ENCODE results near the gene DENND6A. TPM values are rescaled to one million over a fixed set of nuclear protein-coding genes. Genes with fewer than 3 reads are reported as not detected.

DENND6A gene
- total RNA-seq, 1 donor from 2014 or later = 21.5 TPM

DNA sequence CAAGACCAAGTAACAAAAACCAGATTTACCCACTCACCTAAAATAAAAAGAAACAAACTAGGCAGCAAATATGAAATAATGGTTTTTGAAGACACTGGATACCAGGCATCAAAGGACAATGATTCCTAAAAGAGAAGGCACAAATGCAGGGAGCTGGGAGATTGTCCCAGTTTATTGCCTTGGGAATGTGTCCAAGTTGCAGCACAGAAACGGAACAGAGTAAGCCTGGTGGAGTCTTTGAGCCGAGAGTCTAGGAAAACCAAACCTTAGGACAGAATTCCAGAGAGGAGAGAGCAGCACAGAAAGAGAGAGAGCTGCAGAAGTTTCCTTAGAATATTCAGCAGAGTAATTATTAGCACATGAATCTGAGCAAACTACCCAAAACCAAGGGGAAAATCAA, 87.9 kb downstream of the DENND6A start:
- Mint-ChIP-seq H3K36me3 (ENCODE audit: low read depth) (peaks cover 32% of the 10 kb centered on the region), H3K4me1 (no peaks in the 10 kb centered on the region), H3K9me3 (peaks cover 12% of the 10 kb centered on the region), H3K27ac (no peak overlapping the region), H3K27me3 (no peaks in the 10 kb centered on the region), H3K4me3 (no peak overlapping the region)
- CTCF ChIA-PET = no interaction called here
- DNase-seq (no peak), ATAC-seq (ENCODE audit: low read depth) (no peak)
- POLR2A ChIA-PET = interaction anchor here (0.5 kb wide), 1 partner anchor 116 kb away, joined by 4 read pairs; no protein-coding TSS in a partner anchor
- intact Hi-C loops (cut with micrococcal nuclease) = no loop called here
- TF ChIP-seq, protein P1, sequence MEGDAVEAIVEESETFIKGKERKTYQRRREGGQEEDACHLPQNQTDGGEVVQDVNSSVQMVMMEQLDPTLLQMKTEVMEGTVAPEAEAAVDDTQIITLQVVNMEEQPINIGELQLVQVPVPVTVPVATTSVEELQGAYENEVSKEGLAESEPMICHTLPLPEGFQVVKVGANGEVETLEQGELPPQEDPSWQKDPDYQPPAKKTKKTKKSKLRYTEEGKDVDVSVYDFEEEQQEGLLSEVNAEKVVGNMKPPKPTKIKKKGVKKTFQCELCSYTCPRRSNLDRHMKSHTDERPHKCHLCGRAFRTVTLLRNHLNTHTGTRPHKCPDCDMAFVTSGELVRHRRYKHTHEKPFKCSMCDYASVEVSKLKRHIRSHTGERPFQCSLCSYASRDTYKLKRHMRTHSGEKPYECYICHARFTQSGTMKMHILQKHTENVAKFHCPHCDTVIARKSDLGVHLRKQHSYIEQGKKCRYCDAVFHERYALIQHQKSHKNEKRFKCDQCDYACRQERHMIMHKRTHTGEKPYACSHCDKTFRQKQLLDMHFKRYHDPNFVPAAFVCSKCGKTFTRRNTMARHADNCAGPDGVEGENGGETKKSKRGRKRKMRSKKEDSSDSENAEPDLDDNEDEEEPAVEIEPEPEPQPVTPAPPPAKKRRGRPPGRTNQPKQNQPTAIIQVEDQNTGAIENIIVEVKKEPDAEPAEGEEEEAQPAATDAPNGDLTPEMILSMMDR (IDR thresholded peaks at IDR 0.05) = no peak

DNA sequence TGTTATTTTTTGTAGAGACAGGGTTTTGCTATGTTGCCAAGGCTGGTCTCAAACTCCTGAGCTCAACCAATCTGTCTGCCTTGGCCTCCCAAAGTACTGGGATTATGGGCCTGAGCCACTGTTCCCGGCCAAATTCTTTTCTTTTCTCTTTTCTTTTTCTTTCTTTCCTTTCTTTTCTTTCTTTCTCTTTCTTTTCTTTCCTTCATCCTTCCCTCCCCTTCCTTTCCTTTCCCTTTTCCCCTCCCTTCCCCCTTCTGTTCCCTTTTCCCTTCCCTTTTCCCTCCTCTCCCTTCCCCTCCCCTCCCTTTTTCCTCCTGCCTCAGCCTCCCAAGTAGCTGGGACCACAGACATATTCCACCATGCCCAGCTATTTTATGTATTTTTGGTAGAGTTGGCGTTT, 92.7 kb downstream of the DENND6A start:
- CTCF ChIA-PET = no interaction called here
- POLR2A ChIA-PET = interaction anchor here (5.3 kb wide), 1 partner anchor 44 kb away, joined by 99 read pairs; the partner anchor contains the start of gene PDE12
- TF ChIP-seq, protein P1 (IDR thresholded peaks at IDR 0.05) = no peak
- peaks cover 24% of the 10 kb centered on the region for H3K36me3 Mint-ChIP-seq (ENCODE audit: low read depth)
- ATAC-seq (ENCODE audit: low read depth) (no peak), DNase-seq (no peak)
- intact Hi-C loops (cut with micrococcal nuclease) = no loop called here
- H3K4me3 Mint-ChIP-seq = no peak overlapping the region
- H3K27me3 Mint-ChIP-seq = no peaks in the 10 kb centered on the region
- peaks cover 32% of the 10 kb centered on the region for H3K4me1 Mint-ChIP-seq
- H3K9me3 Mint-ChIP-seq = no peaks in the 10 kb centered on the region
- no peak overlapping the region for H3K27ac Mint-ChIP-seq

DNA sequence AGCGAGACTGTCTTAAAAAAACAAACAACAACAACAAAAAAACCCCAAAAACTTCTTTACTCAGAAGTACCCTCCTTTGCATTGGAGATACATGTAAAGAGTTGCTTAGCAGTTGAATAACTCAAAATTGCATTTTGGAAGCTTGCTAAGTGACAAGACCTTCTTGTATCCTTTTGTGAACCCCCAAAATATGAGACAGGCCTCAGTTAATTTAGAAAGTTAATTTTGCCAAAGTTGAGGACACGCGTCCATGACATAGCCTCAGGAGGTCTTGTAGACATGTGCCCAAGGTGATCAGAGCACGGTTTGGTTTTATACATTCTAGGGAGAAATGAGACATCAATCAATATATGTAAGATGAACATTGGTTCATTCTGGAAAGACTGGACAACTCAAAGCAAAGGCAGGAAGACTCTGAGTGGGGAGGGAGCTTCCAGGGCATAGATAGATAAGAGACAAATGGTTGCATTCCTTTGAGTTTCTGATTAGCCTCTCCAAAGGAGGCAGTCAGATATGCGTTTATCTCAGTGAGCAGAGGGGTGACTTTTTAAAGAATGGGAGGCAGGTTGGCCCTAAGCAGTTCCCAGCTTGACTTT, 94.0 kb downstream of the DENND6A start:
- intact Hi-C loops (cut with micrococcal nuclease) = loop anchor here (5.0 to 10.0 kb wide), 4 partner anchors 202 to 1044 kb away; partner anchors contain the start of genes ARHGEF3 and CCDC66
- peak overlapping the region; percentile 95 for H3K4me3 Mint-ChIP-seq
- H3K9me3 Mint-ChIP-seq = no peaks in the 10 kb centered on the region
- ATAC-seq (ENCODE audit: low read depth) = no peak
- TF ChIP-seq, protein P1 (IDR thresholded peaks at IDR 0.05) = no peak
- ChIA-PET CTCF (no interaction called here), POLR2A (interaction anchor here (0.8 to 5.3 kb wide), 3 partner anchors 43 to 157 kb away, joined by 4 to 99 read pairs (median 15); partner anchors contain the start of genes DENND6A, PDE12 and SLMAP)
- H3K4me1 Mint-ChIP-seq = peaks cover 43% of the 10 kb centered on the region
- peak overlapping the region; percentile 100 for H3K27ac Mint-ChIP-seq
- no peaks in the 10 kb centered on the region for H3K27me3 Mint-ChIP-seq
- H3K36me3 Mint-ChIP-seq (ENCODE audit: low read depth) = peaks cover 27% of the 10 kb centered on the region
- DNase-seq = no peak

DNA sequence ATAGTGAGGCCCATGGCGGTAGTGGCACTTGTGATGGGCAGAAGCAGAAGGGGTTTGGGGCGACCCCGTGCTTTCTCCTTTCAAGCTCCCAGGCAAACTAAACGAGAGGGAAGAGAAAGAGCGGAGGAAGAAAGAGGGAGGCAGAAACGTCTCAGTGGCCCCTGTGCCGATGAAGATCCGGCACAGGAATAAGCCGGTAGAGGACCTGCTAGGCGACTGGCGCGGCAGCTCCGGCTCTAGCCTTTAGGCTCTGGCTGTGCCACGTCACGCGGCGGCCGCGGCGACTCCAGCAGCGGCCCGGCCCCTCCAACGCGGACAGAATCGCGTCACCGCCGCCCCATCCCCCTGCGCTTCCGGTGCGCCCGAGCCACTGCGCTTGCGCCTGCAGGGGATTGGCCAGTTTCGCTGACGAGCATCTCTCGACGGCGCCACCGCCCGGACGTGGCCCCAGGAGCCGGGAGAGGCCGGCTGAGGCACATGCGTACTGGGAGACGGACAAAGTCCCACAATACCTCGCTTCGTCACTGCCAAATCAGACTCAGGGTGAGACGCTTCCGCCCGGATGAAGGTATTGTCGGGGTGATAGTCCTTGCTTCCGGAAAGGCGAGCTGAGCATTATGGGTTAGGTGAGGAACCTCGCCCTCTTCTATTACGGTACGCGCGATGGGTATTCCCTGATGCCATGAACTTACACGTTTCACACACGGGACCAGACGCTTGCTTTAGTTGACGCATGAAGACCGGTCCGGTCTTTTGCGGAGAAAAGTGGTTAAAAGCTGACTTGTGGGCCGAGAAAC, 95.6 kb downstream of the DENND6A start, which contains the start of gene ARF4:
TSS of gene ARF4 (minus strand) at position 218 of the 797 bp plus-strand sequence. CDS start at position 14, 204 bp downstream.
- peak within 1 kb of the TSS; percentile 95 for H3K4me3 Mint-ChIP-seq
- POLR2A ChIA-PET = interaction anchor here (0.5 to 5.3 kb wide), 26 partner anchors 9 to 1389 kb away, joined by 3 to 99 read pairs (median 4); partner anchors contain the start of genes APPL1, CCDC66, DENND6A and PDE12
- H3K4me1 Mint-ChIP-seq = peaks cover 53% of the 10 kb centered on the region
- peak; percentile 100 for DNase-seq
- TF ChIP-seq, protein P1 (IDR thresholded peaks at IDR 0.05) = no peak
- ATAC-seq (ENCODE audit: low read depth) = peak; percentile 89
- no peaks in the 10 kb centered on the region for H3K27me3 Mint-ChIP-seq
- peak within 1 kb of the TSS; percentile 100 for H3K27ac Mint-ChIP-seq
- H3K36me3 Mint-ChIP-seq (ENCODE audit: low read depth) = peaks cover 28% of the 10 kb centered on the region
- intact Hi-C loops (cut with micrococcal nuclease) = loop anchor here (1.0 to 10.0 kb wide), 13 partner anchors 41 to 1043 kb away; partner anchors contain the start of genes APPL1, ARHGEF3, CCDC66 and FLNB
- H3K9me3 Mint-ChIP-seq = no peaks in the 10 kb centered on the region
- CTCF ChIA-PET = interaction anchor here (0.6 to 1.9 kb wide), 2 partner anchors 156 to 159 kb away, joined by 3 to 5 read pairs; partner anchors contain the start of gene SLMAP
